Mucosa of descending colon (tissue), 3 donors: ENCODE data around the gene FSTL1. TPM values are rescaled to one million over a fixed set of nuclear protein-coding genes. Genes with fewer than 3 reads are reported as not detected.
A peak's percentile ranks its signal among the peaks of the same experiment; 100 is the strongest.

Source experiments
- ATAC-seq: fragments of 200-7000 bp; cut with Tn5 transposase; one replicate; pipeline ENCODE4 v1.9.1; 2020; ENCODE audit warnings: mild to moderate bottlenecking, moderate library complexity
- DNase-seq, 3 donors: peaks; one replicate each; pipeline ENCODE4 v3.0.0-alpha.2; 2020
- H3K36me3 ChIP-seq: fragments of 200-600 bp; one replicate; pipeline ENCODE4 v1.8.0; 2021; ENCODE audit warnings: low read depth, mild to moderate bottlenecking
- H3K4me1 ChIP-seq: fragments of 200-600 bp; one replicate; pipeline ENCODE4 v1.8.0; 2021; ENCODE audit warnings: low read depth, mild to moderate bottlenecking
- H3K4me3 ChIP-seq: fragments of 200-600 bp; one replicate; pipeline ENCODE4 v1.8.0; 2021; ENCODE audit warnings: mild to moderate bottlenecking
- H3K9me3 ChIP-seq: fragments of 200-600 bp; one replicate; pipeline ENCODE4 v1.8.0; 2021; ENCODE audit warnings: mild to moderate bottlenecking
- CTCF ChIP-seq: fragments of 200-600 bp; IDR thresholded peaks from one replicate; pipeline ENCODE4 v1.8.0; 2022; ENCODE audit warnings: antibody characterized with exemption, mild to moderate bottlenecking
- intact Hi-C, 2 donors: fragments of 100-400 bp; cut with DNase I in 1 of 2; cut with micrococcal nuclease in 1 of 2; formaldehyde crosslinking; loops; one replicate each; pipeline versions ENCODE4 v1.11.0 to v1.11.1; 2022; cut with DNase I, micrococcal nuclease
- total RNA-seq, 3 donors: library from RNA; stranded (reverse); fragmentation: NEBNext Ultra II Directional in 2 of 3; extraction: Animal tissue kit (Norgen Biotek cat#: 25700) in 2 of 3; gene quantifications; one replicate each; pipeline versions ENCODE4 v1.2.1 to v1.2.4, GENCODE V29; 2021 to 2023
- donor health status: DM: no; HTN: no; CAD: no; lungs with moderate emphysema.
- donor health status: DM: no; HTN: no; CAD: no.
- donor health status: DM: no; HTN: yes; CAD: no.

The FSTL1 gene
- total RNA-seq, 3 donors from 2014 or later = 28.1 to 246 (median 108) TPM

DNA sequence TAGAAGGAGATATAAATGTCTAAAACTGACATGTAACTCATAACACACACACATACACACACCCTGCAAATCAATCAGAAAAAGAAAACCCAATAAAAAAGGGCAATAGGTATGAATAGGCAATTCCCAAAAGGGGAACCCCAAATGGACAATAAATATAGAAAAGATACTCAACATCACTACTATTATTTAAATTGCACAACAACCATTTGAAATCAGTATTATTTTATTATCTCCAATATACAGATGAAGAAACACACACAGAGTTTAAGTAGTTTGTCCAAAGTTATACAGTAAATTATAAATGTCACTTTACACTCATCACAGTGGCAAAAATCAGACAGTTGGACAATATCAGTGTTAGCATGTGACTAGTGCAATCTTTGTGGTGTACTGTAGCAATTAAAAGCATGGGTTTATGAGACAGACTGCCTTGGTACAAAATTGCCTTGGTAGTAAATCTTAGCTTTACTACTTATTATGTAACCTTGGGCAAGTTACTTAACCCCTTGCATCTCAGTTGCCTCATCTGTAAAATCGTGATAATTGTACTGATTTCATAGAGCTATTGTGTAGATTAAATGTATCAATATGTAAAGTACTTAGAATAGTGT lies 3.4 kb upstream of the FSTL1 start:
- ATAC-seq = peak; percentile 79
- H3K36me3 ChIP-seq = no peaks in the 10 kb centered on the region

DNA sequence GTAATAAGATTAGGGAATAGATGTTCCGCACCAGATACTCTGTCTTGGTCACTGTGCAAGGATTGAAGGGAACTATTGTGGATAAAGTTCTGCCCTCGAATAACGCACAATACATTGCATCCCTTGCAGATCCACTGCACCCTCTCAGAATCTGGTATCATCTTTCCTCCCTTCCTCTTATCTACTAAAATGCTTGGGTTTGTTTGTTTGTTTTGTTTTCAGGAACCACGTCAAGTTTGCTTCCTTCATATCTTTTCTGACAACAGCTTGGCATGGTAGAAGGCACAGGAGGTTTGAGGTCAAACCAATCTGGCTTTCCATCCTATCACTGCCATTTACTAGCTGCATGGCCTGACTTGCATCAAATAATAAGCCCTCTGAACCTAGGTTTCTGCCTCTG lies 2.0 kb upstream of the FSTL1 start:
- DNase-seq (no peak), ATAC-seq (no peak)
- no peak for TF ChIP-seq CTCF
- intact Hi-C loops = no loop called here
- Histone ChIP-seq H3K4me3 (no peak overlapping the region), H3K9me3 (no peaks in the 10 kb centered on the region), H3K4me1 (peaks cover 15% of the 10 kb centered on the region), H3K36me3 (no peaks in the 10 kb centered on the region)

More for the DNA sequence above, 3.4 kb upstream of the FSTL1 start:
- DNase-seq = no peak
- intact Hi-C loops = no loop called here
- peaks cover 18% of the 10 kb centered on the region for H3K4me1 ChIP-seq
- H3K9me3 ChIP-seq = no peaks in the 10 kb centered on the region
- TF ChIP-seq CTCF = no peak
- no peak overlapping the region for H3K4me3 ChIP-seq

GRCh38 chr3:120451806-120452205 lies 1.0 kb upstream of the FSTL1 start:
- Histone ChIP-seq H3K9me3 (no peaks in the 10 kb centered on the region), H3K4me1 (peaks cover 15% of the 10 kb centered on the region), H3K36me3 (no peaks in the 10 kb centered on the region), H3K4me3 (no peak overlapping the region)
- no peak for TF ChIP-seq CTCF
- intact Hi-C loops = no loop called here
- ATAC-seq = no peak
- DNase-seq = no peak

DNA sequence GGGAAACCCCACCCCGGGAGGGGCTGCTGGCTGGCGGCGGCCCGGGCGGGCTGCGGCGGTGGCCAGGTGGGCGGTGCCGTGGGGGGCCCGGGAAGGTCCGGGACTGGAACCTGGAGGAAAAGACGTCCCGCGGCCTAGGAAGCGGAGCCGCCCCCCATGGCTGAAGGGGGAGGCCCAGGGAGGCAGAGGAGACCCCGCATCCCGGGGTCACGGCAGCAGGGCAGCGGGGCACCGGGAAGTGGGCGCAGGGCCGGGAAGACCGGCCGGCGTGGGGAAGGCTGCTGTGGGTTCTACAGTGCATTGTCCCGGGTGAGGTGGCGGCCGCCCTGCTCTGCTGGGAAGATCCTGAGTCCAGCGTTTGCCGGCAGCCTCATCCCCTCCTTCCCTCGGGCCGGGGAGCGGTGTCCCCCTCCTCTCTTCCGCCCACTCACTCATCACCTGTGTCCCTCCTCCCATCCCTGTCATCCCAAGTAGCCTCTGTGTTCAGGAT lies 525 bp upstream of the FSTL1 start:
- no peak for DNase-seq
- H3K4me3 ChIP-seq = peak overlapping the region; percentile 29
- no peak for ATAC-seq
- no peaks in the 10 kb centered on the region for H3K36me3 ChIP-seq
- intact Hi-C loops = no loop called here
- H3K9me3 ChIP-seq = no peaks in the 10 kb centered on the region
- peaks cover 15% of the 10 kb centered on the region for H3K4me1 ChIP-seq
- TF ChIP-seq CTCF = no peak

DNA sequence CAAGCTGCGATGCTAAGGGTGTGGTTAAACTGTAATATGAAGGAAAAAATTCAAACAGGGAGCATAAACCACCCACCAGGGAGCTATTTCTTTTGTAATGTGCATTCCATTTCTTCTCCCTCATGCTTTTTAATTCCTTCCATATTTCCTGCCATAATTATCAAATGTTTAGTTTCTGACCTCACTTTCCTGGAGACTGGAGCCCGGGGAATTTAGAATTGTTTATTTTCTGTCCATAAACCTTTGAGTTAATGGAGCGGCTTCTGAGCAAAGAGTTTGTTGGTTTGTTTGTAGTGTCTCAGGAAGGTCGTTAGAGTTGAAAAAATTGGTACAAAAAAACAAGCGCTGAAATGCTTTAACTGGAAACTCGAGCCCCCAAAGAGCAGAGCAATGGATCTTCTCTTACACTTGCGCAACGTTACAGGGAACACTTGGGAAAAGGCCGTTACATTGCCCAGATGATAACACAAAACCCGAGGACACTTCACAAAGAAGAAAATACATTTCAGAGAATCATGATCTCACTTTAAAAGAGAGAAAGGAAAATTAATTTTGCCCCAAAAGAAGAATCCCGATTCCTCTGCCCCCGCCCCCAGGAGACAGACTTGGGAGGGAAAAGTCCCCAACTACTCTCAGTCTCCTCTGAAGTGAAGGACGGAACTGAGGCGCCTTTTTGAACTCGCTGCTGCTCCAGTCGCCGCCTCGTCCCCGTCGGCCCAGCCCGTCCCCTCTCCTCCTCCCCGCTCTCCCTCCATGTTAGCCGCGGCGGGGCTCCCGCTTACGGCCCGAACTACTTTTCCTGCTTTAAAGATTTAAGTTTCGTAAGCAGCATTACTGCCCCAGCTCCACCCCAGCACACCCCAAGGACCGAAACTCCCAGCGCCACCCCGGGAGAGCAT lies 842 bp downstream of the FSTL1 start:
- H3K4me1 ChIP-seq = peaks cover 15% of the 10 kb centered on the region
- peak overlapping the region; percentile 29 for H3K4me3 ChIP-seq
- intact Hi-C loops = no loop called here
- ATAC-seq = peak; percentile 47
- DNase-seq = peak in 1 of 3 donors; percentile 29
- no peak for TF ChIP-seq CTCF
- no peaks in the 10 kb centered on the region for H3K36me3 ChIP-seq
- H3K9me3 ChIP-seq = no peaks in the 10 kb centered on the region
